ENCODE measurements around the gene TXNDC11.

The TXNDC11 gene

GRCh38 chr16:11638140-11638539 is 104.5 kb downstream of the TXNDC11 start:
- no peak for DNase-seq
- intact Hi-C loops (cut with DNase I) = no loop called here

GRCh38 chr16:11637320-11637719 is 105.3 kb downstream of the TXNDC11 start:
- intact Hi-C loops (cut with DNase I) = no loop called here
- DNase-seq = peak in 1 of 10 donors; percentile 12

GRCh38 chr16:11636172-11636721 is 106.4 kb downstream of the TXNDC11 start:
- peak in 1 of 10 donors; percentile 5 for DNase-seq
- intact Hi-C loops (cut with DNase I) = no loop called here

- intact Hi-C loops (cut with DNase I) = no loop called here
- DNase-seq = peak in 1 of 10 donors; percentile 57
Observed at GRCh38 chr16:11635679-11636171, 106.9 kb downstream of the TXNDC11 start.

- intact Hi-C loops (cut with DNase I) = no loop called here
- peak in 1 of 10 donors; percentile 41 for DNase-seq
Observed at GRCh38 chr16:11635113-11635652, 107.5 kb downstream of the TXNDC11 start.

GRCh38 chr16:11634312-11634711 is 108.3 kb downstream of the TXNDC11 start:
- intact Hi-C loops (cut with DNase I) = no loop called here
- no peak for DNase-seq

- intact Hi-C loops (cut with DNase I) = no loop called here
- no peak for DNase-seq
Observed at GRCh38 chr16:11633113-11633512, 109.5 kb downstream of the TXNDC11 start.

GRCh38 chr16:11632455-11632939 is 110.2 kb downstream of the TXNDC11 start:
- intact Hi-C loops (cut with DNase I) = no loop called here
- peak in 3 of 10 donors; percentile 65 to 87 (median 75) for DNase-seq

GRCh38 chr16:11631214-11631613 is 111.4 kb downstream of the TXNDC11 start:
- DNase-seq = peak in 1 of 10 donors; percentile 53
- intact Hi-C loops (cut with DNase I) = no loop called here

- intact Hi-C loops (cut with DNase I) = no loop called here
Observed at GRCh38 chr16:11630768-11631056, 111.9 kb downstream of the TXNDC11 start.

GRCh38 chr16:11630046-11630767 is 112.5 kb downstream of the TXNDC11 start:
- intact Hi-C loops (cut with DNase I) = no loop called here
- DNase-seq = peak in 2 of 10 donors; percentile 20 to 61

More at GRCh38 chr16:11630768-11631056, 111.9 kb downstream of the TXNDC11 start:
- peak in 2 of 10 donors; percentile 21 to 55 for DNase-seq

All from posterior cingulate gyrus (tissue), 11 donors.